Measurements from ENCODE around the gene PIGU.

GRCh38 chr20:34647737-34648136 lies 29.2 kb downstream of the PIGU start:
- TF ChIP-seq CTCF (IDR thresholded peaks at IDR 0.05; ENCODE audit: insufficient read depth, low read length): no peak
- TF ChIP-seq POLR2AphosphoS5 (IDR thresholded peaks at IDR 0.05; ENCODE audit: low read depth): no peak
- no peak for TF ChIP-seq GABPA (IDR thresholded peaks at IDR 0.05; ENCODE audit: low read depth)

Data from HL-60 (cell line).